Measurements from ENCODE around the gene DDR1.
"Not testable (repeated sequence)": the region's sequence is repeated elsewhere in the genome, so short reads cannot be mapped to it uniquely, and the experiment has no call there.

DDR1 gene

GRCh38 chr6:30898750-30899360 is 14.5 kb downstream of the DDR1 start:
- WGBS (ENCODE audit: extremely low coverage, insufficient coverage, insufficient read length): no CpG with 5 or more reads among the region's 23 CpGs
- H2BK5ac ChIP-seq (ENCODE audit: low read depth, low read length, poor library complexity): no peak overlapping the region
- H2AFZ ChIP-seq (ENCODE audit: insufficient read depth, low read length, poor library complexity): no peak overlapping the region
- no peak overlapping the region for H3K4me3 ChIP-seq (ENCODE audit: low read depth, low read length)
- H3K18ac ChIP-seq (ENCODE audit: low read length): no peak overlapping the region
- no peaks in the 10 kb centered on the region for H3K79me2 ChIP-seq (ENCODE audit: control insufficient read depth, insufficient read depth, low read length, poor library complexity)
- no peak overlapping the region for H4K91ac ChIP-seq (ENCODE audit: low read depth, low read length)
- no peaks in the 10 kb centered on the region for H3K27me3 ChIP-seq (ENCODE audit: insufficient read depth, low read length)
- H4K12ac ChIP-seq (ENCODE audit: low read depth, low read length): no peak overlapping the region
- H3K4me2 ChIP-seq (ENCODE audit: low read length): no peak overlapping the region
- no peak overlapping the region for H2BK120ac ChIP-seq (ENCODE audit: insufficient read depth, low read length, poor library complexity)
- no peak for DNase-seq
- H3K9ac ChIP-seq (ENCODE audit: low read length): no peak overlapping the region
- H4K8ac ChIP-seq (ENCODE audit: low read depth, low read length): no peak overlapping the region
- no peak overlapping the region for H3K14ac ChIP-seq (ENCODE audit: low read length)
- H3K36me3 ChIP-seq (ENCODE audit: control insufficient read depth in 1 of 2, insufficient read depth in 2 of 2, low read length in 2 of 2): peaks cover 51 to 60% of the 10 kb centered on the region in 2 experiments
- H2AK5ac ChIP-seq (ENCODE audit: low read length): no peak overlapping the region
- H3K4me1 ChIP-seq (ENCODE audit: control insufficient read depth in 1 of 2, insufficient read depth in 2 of 2, low read length in 2 of 2): no peaks in the 10 kb centered on the region
- no peaks in the 10 kb centered on the region for H3K79me1 ChIP-seq (ENCODE audit: low read length)
- no peak overlapping the region for H3K27ac ChIP-seq (ENCODE audit: low read depth, low read length)
- no peak overlapping the region for H3K23ac ChIP-seq (ENCODE audit: low read length)
- no peak overlapping the region for H2BK12ac ChIP-seq (ENCODE audit: low read length)
- H3K4ac ChIP-seq (ENCODE audit: low read depth, low read length): no peak overlapping the region
- no peaks in the 10 kb centered on the region for H3K9me3 ChIP-seq (ENCODE audit: insufficient read depth, low read depth, low read length)

GRCh38 chr6:30900863-30901417 is 16.6 kb downstream of the DDR1 start:
- no peaks in the 10 kb centered on the region for H3K79me2 ChIP-seq (ENCODE audit: control insufficient read depth, insufficient read depth, low read length, poor library complexity)
- no CpG with 5 or more reads among the region's 1 CpG for WGBS (ENCODE audit: extremely low coverage, insufficient coverage, insufficient read length)
- H3K9me3 ChIP-seq (ENCODE audit: insufficient read depth, low read depth, low read length): no peaks in the 10 kb centered on the region
- no peak overlapping the region for H2BK5ac ChIP-seq (ENCODE audit: low read depth, low read length, poor library complexity)
- no peak overlapping the region for H3K4me2 ChIP-seq (ENCODE audit: low read length)
- H3K27ac ChIP-seq (ENCODE audit: low read depth, low read length): no peak overlapping the region
- H3K4ac ChIP-seq (ENCODE audit: low read depth, low read length): no peak overlapping the region
- H3K18ac ChIP-seq (ENCODE audit: low read length): no peak overlapping the region
- no peak overlapping the region for H4K8ac ChIP-seq (ENCODE audit: low read depth, low read length)
- H3K79me1 ChIP-seq (ENCODE audit: low read length): no peaks in the 10 kb centered on the region
- no peak overlapping the region for H2BK120ac ChIP-seq (ENCODE audit: insufficient read depth, low read length, poor library complexity)
- H3K14ac ChIP-seq (ENCODE audit: low read length): no peak overlapping the region
- no peak overlapping the region for H4K91ac ChIP-seq (ENCODE audit: low read depth, low read length)
- peak in 1 of 2 donors; percentile 1 for DNase-seq
- no peak overlapping the region for H3K23ac ChIP-seq (ENCODE audit: low read length)
- no peaks in the 10 kb centered on the region for H3K4me1 ChIP-seq (ENCODE audit: control insufficient read depth in 1 of 2, insufficient read depth in 2 of 2, low read length in 2 of 2)
- no peak overlapping the region for H4K12ac ChIP-seq (ENCODE audit: low read depth, low read length)
- H2AFZ ChIP-seq (ENCODE audit: insufficient read depth, low read length, poor library complexity): no peak overlapping the region
- H3K4me3 ChIP-seq (ENCODE audit: low read depth, low read length): no peak overlapping the region
- no peak overlapping the region for H3K9ac ChIP-seq (ENCODE audit: low read length)
- no peak overlapping the region for H2BK12ac ChIP-seq (ENCODE audit: low read length)
- H3K27me3 ChIP-seq (ENCODE audit: insufficient read depth, low read length): no peaks in the 10 kb centered on the region
- H3K36me3 ChIP-seq (ENCODE audit: control insufficient read depth in 1 of 2, insufficient read depth in 2 of 2, low read length in 2 of 2): peaks cover 37 to 41% of the 10 kb centered on the region in 2 experiments
- no peak overlapping the region for H2AK5ac ChIP-seq (ENCODE audit: low read length)

GRCh38 chr6:30901436-30901835 is 17.1 kb downstream of the DDR1 start:
- H3K4me2 ChIP-seq (ENCODE audit: low read length): no peak overlapping the region

GRCh38 chr6:30902196-30902595 is 17.9 kb downstream of the DDR1 start:
- H4K8ac ChIP-seq (ENCODE audit: low read depth, low read length); H3K23ac ChIP-seq (ENCODE audit: low read length); H3K79me2 ChIP-seq (ENCODE audit: control insufficient read depth, insufficient read depth, low read length, poor library complexity); DNase-seq; H3K9ac ChIP-seq (ENCODE audit: low read length); H2BK120ac ChIP-seq (ENCODE audit: insufficient read depth, low read length, poor library complexity); H2AK5ac ChIP-seq (ENCODE audit: low read length); H3K4me3 ChIP-seq (ENCODE audit: low read depth, low read length); H3K4ac ChIP-seq (ENCODE audit: low read depth, low read length); H3K4me1 ChIP-seq (ENCODE audit: control insufficient read depth in 1 of 2, insufficient read depth in 2 of 2, low read length in 2 of 2); H3K4me2 ChIP-seq (ENCODE audit: low read length); H3K18ac ChIP-seq (ENCODE audit: low read length); H2BK5ac ChIP-seq (ENCODE audit: low read depth, low read length, poor library complexity); H2AFZ ChIP-seq (ENCODE audit: insufficient read depth, low read length, poor library complexity); H3K9me3 ChIP-seq (ENCODE audit: insufficient read depth, low read depth, low read length); H2BK12ac ChIP-seq (ENCODE audit: low read length); H3K27ac ChIP-seq (ENCODE audit: low read depth, low read length); H3K14ac ChIP-seq (ENCODE audit: low read length); H4K91ac ChIP-seq (ENCODE audit: low read depth, low read length); H3K79me1 ChIP-seq (ENCODE audit: low read length); H3K27me3 ChIP-seq (ENCODE audit: insufficient read depth, low read length); H4K12ac ChIP-seq (ENCODE audit: low read depth, low read length): not testable (repeated sequence)
- no CpG with 5 or more reads among the region's 9 CpGs for WGBS (ENCODE audit: extremely low coverage, insufficient coverage, insufficient read length)
- peaks cover 26 to 30% of the 10 kb centered on the region in 2 experiments for H3K36me3 ChIP-seq (ENCODE audit: control insufficient read depth in 1 of 2, insufficient read depth in 2 of 2, low read length in 2 of 2)

More at GRCh38 chr6:30901436-30901835, 17.1 kb downstream of the DDR1 start:
- Histone ChIP-seq H3K79me2 (ENCODE audit: control insufficient read depth, insufficient read depth, low read length, poor library complexity) (no peaks in the 10 kb centered on the region), H3K36me3 (ENCODE audit: control insufficient read depth in 1 of 2, insufficient read depth in 2 of 2, low read length in 2 of 2) (peaks cover 33 to 36% of the 10 kb centered on the region in 2 experiments), H2AK5ac (ENCODE audit: low read length) (no peak overlapping the region), H3K27me3 (ENCODE audit: insufficient read depth, low read length) (no peaks in the 10 kb centered on the region), H3K79me1 (ENCODE audit: low read length) (no peaks in the 10 kb centered on the region), H2BK120ac (ENCODE audit: insufficient read depth, low read length, poor library complexity) (no peak overlapping the region), H3K4ac (ENCODE audit: low read depth, low read length) (no peak overlapping the region), H2BK5ac (ENCODE audit: low read depth, low read length, poor library complexity) (no peak overlapping the region), H4K91ac (ENCODE audit: low read depth, low read length) (no peak overlapping the region), H3K4me1 (ENCODE audit: control insufficient read depth in 1 of 2, insufficient read depth in 2 of 2, low read length in 2 of 2) (no peaks in the 10 kb centered on the region), H4K12ac (ENCODE audit: low read depth, low read length) (no peak overlapping the region), H3K9me3 (ENCODE audit: insufficient read depth, low read depth, low read length) (no peaks in the 10 kb centered on the region), H3K4me3 (ENCODE audit: low read depth, low read length) (no peak overlapping the region), H2AFZ (ENCODE audit: insufficient read depth, low read length, poor library complexity) (no peak overlapping the region), H4K8ac (ENCODE audit: low read depth, low read length) (no peak overlapping the region), H2BK12ac (ENCODE audit: low read length) (no peak overlapping the region), H3K18ac (ENCODE audit: low read length) (no peak overlapping the region), H3K27ac (ENCODE audit: low read depth, low read length) (no peak overlapping the region), H3K14ac (ENCODE audit: low read length) (no peak overlapping the region), H3K23ac (ENCODE audit: low read length) (no peak overlapping the region), H3K9ac (ENCODE audit: low read length) (no peak overlapping the region)
- DNase-seq: no peak
